ENCODE measurements around the gene KIAA1755. TPM values are rescaled to one million over a fixed set of nuclear protein-coding genes. Genes with fewer than 3 reads are reported as not detected.
"Not testable (repeated sequence)": the region's sequence is repeated elsewhere in the genome, so short reads cannot be mapped to it uniquely, and the experiment has no call there.

The KIAA1755 gene
- total RNA-seq, 3 donors from 2014 or later: 2.1 to 5.1 (median 4.3) TPM

- TF ChIP-seq, protein P1, sequence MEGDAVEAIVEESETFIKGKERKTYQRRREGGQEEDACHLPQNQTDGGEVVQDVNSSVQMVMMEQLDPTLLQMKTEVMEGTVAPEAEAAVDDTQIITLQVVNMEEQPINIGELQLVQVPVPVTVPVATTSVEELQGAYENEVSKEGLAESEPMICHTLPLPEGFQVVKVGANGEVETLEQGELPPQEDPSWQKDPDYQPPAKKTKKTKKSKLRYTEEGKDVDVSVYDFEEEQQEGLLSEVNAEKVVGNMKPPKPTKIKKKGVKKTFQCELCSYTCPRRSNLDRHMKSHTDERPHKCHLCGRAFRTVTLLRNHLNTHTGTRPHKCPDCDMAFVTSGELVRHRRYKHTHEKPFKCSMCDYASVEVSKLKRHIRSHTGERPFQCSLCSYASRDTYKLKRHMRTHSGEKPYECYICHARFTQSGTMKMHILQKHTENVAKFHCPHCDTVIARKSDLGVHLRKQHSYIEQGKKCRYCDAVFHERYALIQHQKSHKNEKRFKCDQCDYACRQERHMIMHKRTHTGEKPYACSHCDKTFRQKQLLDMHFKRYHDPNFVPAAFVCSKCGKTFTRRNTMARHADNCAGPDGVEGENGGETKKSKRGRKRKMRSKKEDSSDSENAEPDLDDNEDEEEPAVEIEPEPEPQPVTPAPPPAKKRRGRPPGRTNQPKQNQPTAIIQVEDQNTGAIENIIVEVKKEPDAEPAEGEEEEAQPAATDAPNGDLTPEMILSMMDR (IDR thresholded peaks at IDR 0.05): no peak
- TF ChIP-seq POLR2AphosphoS5 (IDR thresholded peaks at IDR 0.05) (no peak), POLR2A (IDR thresholded peaks at IDR 0.05) (no peak)
- Histone ChIP-seq H3K27ac (no peak overlapping the region), H3K36me3 (no peaks in the 10 kb centered on the region), H3K4me3 (no peak overlapping the region), H3K27me3 (no peaks in the 10 kb centered on the region), H3K9me3 (no peaks in the 10 kb centered on the region), H3K4me1 (peaks cover 0 to 3% of the 10 kb centered on the region in 2 donors)
- intact Hi-C loops (cut with DNase I; ENCODE audit: low total_unique reads): no loop called here
- DNase-seq (ENCODE audit: low spot score in 2 of 2): no peak
Measured at GRCh38 chr20:38253571-38253970, 7.0 kb downstream of the KIAA1755 start.

DNA sequence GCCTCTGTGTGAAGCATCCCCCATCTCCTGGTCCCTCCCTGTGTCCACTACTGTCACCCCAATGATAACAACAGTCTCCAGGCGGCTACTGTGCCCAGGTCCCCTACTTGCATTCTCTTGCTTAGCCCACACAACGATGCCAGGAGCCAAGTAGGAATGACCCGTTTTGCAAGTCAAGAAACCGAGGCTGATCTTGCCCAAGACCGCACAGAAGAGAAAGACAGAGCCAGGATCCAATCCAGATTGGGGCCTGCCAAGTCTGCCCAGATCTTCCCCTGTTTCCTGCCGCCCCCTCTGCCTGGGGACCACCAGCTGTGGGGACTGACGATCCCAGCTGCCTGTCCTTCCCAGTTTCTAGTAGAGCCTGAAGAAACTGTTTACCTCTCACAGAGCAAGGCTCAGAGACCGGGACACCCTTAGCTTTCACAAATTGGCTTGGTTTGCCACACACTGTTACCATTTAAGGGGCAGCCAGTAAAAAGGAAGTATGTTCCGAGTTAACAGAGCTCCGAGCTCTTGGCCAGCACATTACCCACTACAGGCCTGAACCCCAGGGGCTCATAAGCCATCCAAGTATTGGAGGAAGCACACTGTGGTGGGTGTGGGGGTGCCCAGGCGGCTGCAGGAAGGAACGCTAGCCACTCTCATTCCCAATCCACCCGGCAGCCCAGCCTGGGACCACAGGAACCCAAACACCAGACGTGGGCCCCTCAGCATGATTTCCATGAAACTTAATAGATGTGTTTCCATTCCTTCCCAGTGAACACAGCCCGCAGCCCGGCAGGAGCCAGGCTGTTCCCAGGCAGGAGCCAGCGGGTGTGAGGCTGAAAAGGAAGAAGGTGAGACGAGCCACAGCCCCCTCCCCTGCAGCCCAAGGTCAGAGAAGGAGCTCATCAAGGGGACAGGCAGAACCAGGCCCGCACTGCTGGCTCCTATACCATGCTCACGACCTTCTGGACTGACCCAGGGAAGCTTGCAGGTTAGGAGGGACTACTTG is 7.9 kb downstream of the KIAA1755 start:
- intact Hi-C loops (cut with DNase I; ENCODE audit: low total_unique reads): no loop called here
- Histone ChIP-seq H3K4me3 (peak overlapping the region in 1 of 3 donors; percentile 35), H3K27me3 (no peaks in the 10 kb centered on the region), H3K27ac (peak overlapping the region; percentile 75 to 90), H3K9me3 (no peaks in the 10 kb centered on the region), H3K4me1 (peaks cover 0 to 3% of the 10 kb centered on the region in 2 donors), H3K36me3 (no peaks in the 10 kb centered on the region)
- no peak for DNase-seq (ENCODE audit: low spot score in 2 of 2)
- TF ChIP-seq POLR2A (IDR thresholded peaks at IDR 0.05): no peak
- TF ChIP-seq POLR2AphosphoS5 (IDR thresholded peaks at IDR 0.05): no peak
- TF ChIP-seq, protein P1 (IDR thresholded peaks at IDR 0.05): no peak

DNA sequence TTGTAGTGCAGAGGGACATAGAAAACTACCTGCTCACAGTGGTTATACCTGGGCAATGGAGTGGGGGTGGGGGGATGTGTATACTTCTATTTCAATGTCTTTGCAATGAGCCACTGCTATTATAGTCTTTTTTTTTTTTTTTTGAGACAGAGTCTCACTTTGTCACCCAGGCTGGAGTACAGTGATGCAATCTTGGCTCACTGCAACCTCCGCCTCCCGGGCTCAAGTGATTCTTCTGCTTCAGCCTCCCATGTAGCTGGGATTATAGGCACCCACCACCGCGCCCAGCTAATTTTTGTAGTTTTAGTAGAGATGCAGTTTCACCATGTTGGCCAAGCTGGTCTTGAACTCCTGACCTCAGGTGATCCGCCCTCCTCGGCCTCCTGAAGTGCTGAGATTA is 9.1 kb downstream of the KIAA1755 start:
- H3K4me1 ChIP-seq; DNase-seq (ENCODE audit: low spot score in 2 of 2); H3K4me3 ChIP-seq; H3K27me3 ChIP-seq; H3K36me3 ChIP-seq; intact Hi-C loops (cut with DNase I; ENCODE audit: low total_unique reads); H3K9me3 ChIP-seq: not testable (repeated sequence)
- peak overlapping the region in 1 of 2 donors; percentile 90 for H3K27ac ChIP-seq

GRCh38 chr20:38250609-38251008 is 9.9 kb downstream of the KIAA1755 start:
- peaks cover 0 to 3% of the 10 kb centered on the region in 2 donors for H3K4me1 ChIP-seq
- no peak for DNase-seq (ENCODE audit: low spot score in 2 of 2)

DNA sequence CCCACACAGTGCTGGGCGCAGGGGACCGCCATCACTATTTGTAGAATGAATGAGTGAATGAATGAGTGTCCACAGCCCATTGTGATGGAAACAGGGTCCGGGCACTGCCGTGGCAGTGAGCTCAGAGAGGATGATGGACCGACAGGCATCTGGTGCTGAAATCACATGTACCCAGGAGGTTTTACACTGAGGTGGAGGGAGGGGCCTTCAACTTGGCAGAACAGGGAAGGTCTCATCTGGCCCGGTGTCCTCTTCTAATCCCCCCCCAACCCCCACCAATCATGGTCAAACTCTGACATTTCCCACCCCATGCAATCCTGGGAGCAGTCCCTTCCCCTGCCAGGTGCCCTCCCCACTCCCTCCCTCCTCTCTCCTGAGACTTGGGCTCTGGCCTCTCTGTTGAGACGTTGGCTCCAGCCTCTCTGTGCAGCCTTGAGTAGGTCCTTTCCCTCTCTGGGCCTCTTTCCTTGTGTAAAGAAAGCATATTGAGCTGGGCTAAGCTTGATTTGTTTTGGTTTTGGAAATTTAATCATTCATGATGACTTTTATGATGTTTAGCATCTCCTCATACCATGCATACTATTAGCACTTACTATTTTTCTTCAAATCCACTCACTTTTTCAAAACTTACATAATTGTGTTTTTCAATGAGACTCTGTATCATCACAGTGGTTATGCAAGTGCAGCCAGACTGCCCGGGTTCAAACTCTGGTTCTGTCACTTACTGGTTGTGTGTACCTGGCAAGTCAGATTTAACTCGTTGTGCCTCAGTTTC is 10.8 kb downstream of the KIAA1755 start:
- Histone ChIP-seq H3K36me3 (no peaks in the 10 kb centered on the region), H3K4me3 (no peak overlapping the region), H3K4me1 (peaks cover 0 to 3% of the 10 kb centered on the region in 2 donors), H3K27me3 (no peaks in the 10 kb centered on the region), H3K9me3 (no peaks in the 10 kb centered on the region), H3K27ac (no peak overlapping the region)
- no peak for TF ChIP-seq POLR2A (IDR thresholded peaks at IDR 0.05)
- TF ChIP-seq POLR2AphosphoS5 (IDR thresholded peaks at IDR 0.05): no peak
- TF ChIP-seq, protein P1 (IDR thresholded peaks at IDR 0.05): no peak
- intact Hi-C loops (cut with DNase I; ENCODE audit: low total_unique reads): no loop called here
- DNase-seq (ENCODE audit: low spot score in 2 of 2): no peak

More at GRCh38 chr20:38250609-38251008, 9.9 kb downstream of the KIAA1755 start:
- intact Hi-C loops (cut with DNase I; ENCODE audit: low total_unique reads): no loop called here
- Histone ChIP-seq H3K27me3 (no peaks in the 10 kb centered on the region), H3K36me3 (no peaks in the 10 kb centered on the region), H3K9me3 (no peaks in the 10 kb centered on the region), H3K4me3 (no peak overlapping the region), H3K27ac (no peak overlapping the region)
- no peak for TF ChIP-seq POLR2AphosphoS5 (IDR thresholded peaks at IDR 0.05)
- TF ChIP-seq POLR2A (IDR thresholded peaks at IDR 0.05): no peak
- TF ChIP-seq, protein P1 (IDR thresholded peaks at IDR 0.05): no peak

Measured in breast epithelium (tissue), 4 donors.